DND-41 (cell line): ENCODE measurements around the gene SNRPA1.
A peak's percentile ranks its signal among the peaks of the same experiment; 100 is the strongest.

Source experiments
- ATAC-seq: fragments of 200-7000 bp; cut with Tn5 transposase; 3 replicates; pipeline ENCODE4 v1.9.1; 2021; ENCODE audit warnings: low read depth; ENCODE audit not compliant: insufficient read depth
- DNase-seq: peaks from one replicate; pipeline ENCODE4 v3.0.0-alpha.2; 2020
- H2AFZ ChIP-seq: 2 replicates; pipeline ENCODE4 v1.6.0; 2012; ENCODE audit warnings: low read depth, low read length
- H3K27ac ChIP-seq: 2 replicates; pipeline ENCODE4 v1.5.1; 2012; ENCODE audit warnings: low read length, inconsistent platforms
- H3K27me3 ChIP-seq: fragments of 200-600 bp; sonication (generic); 2 replicates; pipeline ENCODE4 v1.6.0; 2012; ENCODE audit warnings: low read length, mild to moderate bottlenecking, inconsistent platforms; ENCODE audit not compliant: insufficient read depth, poor library complexity
- H3K36me3 ChIP-seq: 2 replicates; pipeline ENCODE4 v1.5.1; 2012; ENCODE audit warnings: low read length, inconsistent platforms; ENCODE audit not compliant: insufficient read depth
- H3K4me1 ChIP-seq: 2 replicates; pipeline ENCODE4 v1.5.1; 2012; ENCODE audit warnings: mild to moderate bottlenecking, low read length; ENCODE audit not compliant: insufficient read depth
- H3K4me2 ChIP-seq: 2 replicates; pipeline ENCODE4 v1.6.0; 2012; ENCODE audit warnings: mild to moderate bottlenecking, moderate library complexity, low read length, inconsistent platforms; ENCODE audit not compliant: insufficient read depth
- H3K4me3 ChIP-seq, 2 experiments: fragments of 200-600 bp in 1 of 2; shearing (Covaris generic) in 1 of 2; 2 replicates each; pipeline ENCODE4 v1.5.1; 2012 to 2016; ENCODE audit warnings: inconsistent platforms in 2 of 2, low read length in 2 of 2, mild to moderate bottlenecking in 2 of 2, low read depth in 1 of 2, moderate library complexity in 1 of 2
- H3K79me2 ChIP-seq: 2 replicates; pipeline ENCODE4 v1.6.0; 2012; ENCODE audit warnings: low read length, inconsistent platforms; ENCODE audit not compliant: insufficient read depth
- H3K9ac ChIP-seq: 2 replicates; pipeline ENCODE4 v1.6.0; 2012; ENCODE audit warnings: low read depth, mild to moderate bottlenecking, inconsistent platforms, low read length, moderate library complexity
- H3K9me3 ChIP-seq: 2 replicates; pipeline ENCODE4 v1.5.1; 2012; ENCODE audit warnings: low read length, moderate library complexity, mild to moderate bottlenecking, inconsistent platforms; ENCODE audit not compliant: insufficient read depth, severe bottlenecking
- H4K20me1 ChIP-seq: 2 replicates; pipeline ENCODE4 v1.6.0; 2012; ENCODE audit warnings: low read length; ENCODE audit not compliant: insufficient read depth
- CTCF ChIP-seq: IDR thresholded peaks from 2 replicates; pipeline ENCODE4 v1.5.1; 2012; ENCODE audit warnings: borderline replicate concordance, low read length, moderate library complexity, mild to moderate bottlenecking; ENCODE audit not compliant: poor library complexity, severe bottlenecking; ENCODE audit errors: extremely low read depth
- EZH2 ChIP-seq: IDR thresholded peaks from 3 replicates; pipeline ENCODE4 v1.6.1; 2012; ENCODE audit warnings: borderline replicate concordance, low read depth, mild to moderate bottlenecking, moderate library complexity, low read length, inconsistent platforms; ENCODE audit not compliant: severe bottlenecking

The SNRPA1 gene

DNA sequence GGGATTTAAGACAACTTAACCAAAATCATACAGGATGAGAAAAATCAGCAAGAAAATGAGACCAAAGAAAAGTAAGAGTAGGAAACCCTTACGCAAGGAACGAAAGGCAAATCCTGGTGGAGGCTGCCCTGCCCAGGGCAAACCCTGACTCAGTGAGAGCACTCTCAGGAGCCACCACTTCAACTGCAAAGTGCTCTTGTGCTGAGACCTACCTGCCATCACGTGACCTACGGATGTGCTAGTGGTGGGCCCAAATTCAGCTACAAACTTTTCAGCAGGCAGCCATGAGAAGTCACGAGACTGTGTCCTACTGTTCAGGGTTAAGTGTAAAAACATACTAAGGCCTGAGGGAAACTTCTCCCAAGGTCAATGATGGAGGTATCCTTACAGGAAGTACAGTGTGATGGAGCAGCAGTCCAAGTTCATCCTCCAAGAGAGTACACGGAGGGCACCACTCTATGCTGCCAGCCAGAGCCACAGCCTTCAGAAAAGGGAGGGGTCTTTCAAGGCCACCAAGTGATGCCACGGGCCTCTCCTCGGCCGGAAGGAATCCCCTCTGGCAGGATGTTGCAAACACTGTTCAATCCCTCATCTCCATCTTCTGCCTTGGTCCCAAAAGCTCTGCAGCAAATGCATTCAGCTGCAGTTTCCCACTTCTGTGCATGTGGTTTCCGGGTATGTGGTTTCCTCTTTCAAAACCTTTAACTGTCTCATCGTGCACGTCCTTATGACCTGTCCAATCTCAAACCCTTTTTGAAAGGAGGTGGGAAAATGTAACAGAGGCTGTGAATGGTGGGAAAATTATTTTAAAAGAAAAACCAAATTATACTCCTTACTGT, 52.7 kb downstream of the SNRPA1 start:
- H3K9me3 ChIP-seq: no peaks in the 10 kb centered on the region
- H4K20me1 ChIP-seq: peaks cover 18% of the 10 kb centered on the region
- peak; percentile 88 for ATAC-seq
- H3K4me3 ChIP-seq: peak overlapping the region in 1 of 2 experiments; percentile 11; a peak in 2 of 4 replicates
- H3K4me1 ChIP-seq: peaks cover 60% of the 10 kb centered on the region
- peak overlapping the region; percentile 41 for H3K9ac ChIP-seq
- H3K27ac ChIP-seq: peak overlapping the region; percentile 89
- H3K27me3 ChIP-seq: no peaks in the 10 kb centered on the region
- TF ChIP-seq EZH2 (no peak), CTCF (no peak)
- H3K4me2 ChIP-seq: peak overlapping the region; percentile 53
- H2AFZ ChIP-seq: no peak overlapping the region
- DNase-seq: peak; percentile 83
- peaks cover 96% of the 10 kb centered on the region for H3K79me2 ChIP-seq
- peaks cover 8% of the 10 kb centered on the region for H3K36me3 ChIP-seq

- Histone ChIP-seq H3K9me3 (no peaks in the 10 kb centered on the region), H3K4me1 (peaks cover 40% of the 10 kb centered on the region), H2AFZ (no peak overlapping the region), H4K20me1 (peaks cover 15% of the 10 kb centered on the region), H3K4me2 (no peak overlapping the region), H3K36me3 (peaks cover 9% of the 10 kb centered on the region), H3K79me2 (peaks cover 91% of the 10 kb centered on the region), H3K9ac (no peak overlapping the region), H3K4me3 (no peak overlapping the region), H3K27ac (no peak overlapping the region), H3K27me3 (no peaks in the 10 kb centered on the region)
- DNase-seq (no peak), ATAC-seq (no peak)
- TF ChIP-seq EZH2 (no peak), CTCF (no peak)
Observed at GRCh38 chr15:101240358-101240757, 54.7 kb downstream of the SNRPA1 start.

DNA sequence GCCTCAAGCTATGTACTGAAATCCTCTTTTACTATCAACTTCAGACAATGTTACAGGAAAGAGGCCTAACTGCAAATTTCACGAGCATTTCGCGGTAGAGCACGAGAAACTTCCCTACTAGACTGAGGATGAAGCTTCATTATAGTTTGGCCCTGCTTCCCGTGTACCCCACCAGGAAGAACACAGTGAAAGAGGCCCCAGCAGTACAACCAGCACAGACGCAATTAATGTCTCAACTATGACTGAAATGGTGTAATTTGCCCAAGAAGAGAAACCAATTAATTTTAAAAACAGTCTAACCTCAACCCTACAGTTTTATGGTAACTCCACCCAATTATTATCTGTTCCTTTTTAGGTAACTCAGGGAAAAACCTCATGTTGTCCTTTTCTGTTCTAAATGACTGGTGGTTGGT, 55.3 kb downstream of the SNRPA1 start:
- H3K4me1 ChIP-seq: peaks cover 34% of the 10 kb centered on the region
- DNase-seq (no peak), ATAC-seq (no peak)
- H3K4me2 ChIP-seq: no peak overlapping the region
- no peak overlapping the region for H2AFZ ChIP-seq
- peak overlapping the region; percentile 18; the same call in 1 of the 2 replicates for H3K27ac ChIP-seq
- H3K79me2 ChIP-seq: peaks cover 89% of the 10 kb centered on the region
- no peak overlapping the region for H3K4me3 ChIP-seq
- H3K9me3 ChIP-seq: no peaks in the 10 kb centered on the region
- peaks cover 15% of the 10 kb centered on the region for H4K20me1 ChIP-seq
- no peak overlapping the region for H3K9ac ChIP-seq
- TF ChIP-seq CTCF (no peak), EZH2 (no peak)
- no peaks in the 10 kb centered on the region for H3K27me3 ChIP-seq
- peaks cover 16% of the 10 kb centered on the region for H3K36me3 ChIP-seq
